ENCODE results near the gene CHADL. TPM values are rescaled to one million over a fixed set of nuclear protein-coding genes. Genes with fewer than 3 reads are reported as not detected.

Gene CHADL
- total and polyA plus RNA-seq, 2 of the 8 experiments (the other 6 are each of a cell fraction or from before 2014, with no cell fraction given), result 0.78 to 1.4 TPM

DNA sequence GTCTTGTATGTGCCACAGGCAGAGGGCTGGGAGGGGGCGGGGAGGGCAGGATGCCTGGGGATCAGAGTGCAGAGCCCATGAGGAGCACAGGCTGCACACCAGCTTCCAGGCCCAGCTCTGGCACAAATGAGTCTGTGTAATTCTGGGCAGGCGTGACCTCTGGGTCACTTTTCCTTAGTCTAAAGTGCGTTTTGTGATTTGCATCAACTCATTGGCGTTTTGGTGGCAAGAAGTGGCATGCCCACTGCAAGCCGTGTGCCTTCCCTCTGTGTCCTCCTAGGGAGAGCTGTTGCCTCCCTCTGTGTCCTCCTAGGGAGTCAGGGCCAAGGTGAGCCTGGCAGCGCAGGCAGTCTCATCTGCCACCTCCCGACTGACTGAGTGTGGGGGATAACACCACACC, 17.2 kb downstream of the CHADL start:
- no peak overlapping the region for H2BK15ac ChIP-seq (ENCODE audit: low read length)
- H4K8ac ChIP-seq (ENCODE audit: extremely low read depth, insufficient read depth, low read length), result peak overlapping the region; percentile 18; the same call in 1 of the 2 replicates
- no peak overlapping the region for H2AFZ ChIP-seq (ENCODE audit: low read length)
- no peaks in the 10 kb centered on the region for H3K79me2 ChIP-seq (ENCODE audit: control insufficient read depth in 1 of 2, insufficient read depth in 2 of 2, low read length in 2 of 2)
- H3K27me3 ChIP-seq (replicated peaks in 1 of 4; ENCODE audit: control insufficient read depth in 3 of 4, extremely low read depth in 1 of 4, insufficient read depth in 3 of 4, low read length in 3 of 4), result no peaks in the 10 kb centered on the region
- no peaks in the 10 kb centered on the region for H3K23me2 ChIP-seq (ENCODE audit: low read depth, low read length)
- H3K36me3 ChIP-seq (ENCODE audit: control insufficient read depth in 2 of 4, insufficient read depth in 4 of 4, low read length in 3 of 4), result peaks cover 13 to 36% (median 31%) of the 10 kb centered on the region in 4 experiments; a peak in 7 of 8 replicates
- no peak overlapping the region for H2BK12ac ChIP-seq (ENCODE audit: low read depth, low read length)
- no peak overlapping the region for H3K4me3 ChIP-seq (ENCODE audit: extremely low read depth in 1 of 4, insufficient read depth in 2 of 4, low read depth in 3 of 4, low read length in 4 of 4)
- TF ChIP-seq KDM5A (IDR thresholded peaks at IDR 0.05; ENCODE audit: low read length), result no peak
- no peak for TF ChIP-seq RNF2 (IDR thresholded peaks at IDR 0.05; ENCODE audit: borderline replicate concordance, low read depth, low read length, missing control alignments, poor library complexity, severe bottlenecking)
- no peak for TF ChIP-seq RBBP5 (IDR thresholded peaks at IDR 0.05; ENCODE audit: borderline replicate concordance, low read depth, low read length)
- TF ChIP-seq SUZ12 (IDR thresholded peaks at IDR 0.05; ENCODE audit: low read length), result no peak
- H3K9me3 ChIP-seq (ENCODE audit: insufficient read depth in 2 of 2, low read depth in 1 of 2, low read length in 1 of 2), result no peaks in the 10 kb centered on the region
- H2BK5ac ChIP-seq (ENCODE audit: low read depth, low read length), result peak overlapping the region; percentile 24; the same call in 1 of the 2 replicates
- H2BK20ac ChIP-seq (ENCODE audit: low read length), result no peak overlapping the region
- ChIA-PET POLR2A (ENCODE audit: partially characterized antibody) (interaction anchor here (0.5 to 3.0 kb wide), 5 partner anchors 10 to 127 kb away, joined by 3 to 11 read pairs (median 6); no protein-coding TSS in a partner anchor), CTCF (ENCODE audit: partially characterized antibody) (interaction anchor here (0.6 to 1.8 kb wide), 3 partner anchors 14 to 37 kb away, joined by 3 to 5 read pairs (median 4); no protein-coding TSS in a partner anchor)
- H3K23ac ChIP-seq (ENCODE audit: insufficient read length), result no peak overlapping the region
- H4K20me1 ChIP-seq (replicated peaks in 1 of 2; ENCODE audit: control insufficient read depth in 1 of 2, insufficient read depth in 2 of 2, low read length in 2 of 2), result peaks cover 0 to 9% of the 10 kb centered on the region in 2 experiments
- no peak overlapping the region for H3K56ac ChIP-seq (replicated peaks; ENCODE audit: insufficient read length, low read depth, low read length)
- H3K27ac ChIP-seq (ENCODE audit: low read depth, low read length), result 0 out of 2 replicates have a peak overlapping the region, but pooled peaks have one; percentile 15
- no peaks in the 10 kb centered on the region for H3K4me1 ChIP-seq (replicated peaks in 1 of 4; ENCODE audit: control insufficient read depth in 3 of 4, insufficient read depth in 4 of 4, low read length in 3 of 4)
- H3K79me1 ChIP-seq (ENCODE audit: low read depth, low read length), result no peaks in the 10 kb centered on the region
- H3K9ac ChIP-seq (replicated peaks in 1 of 4; ENCODE audit: extremely low read depth in 1 of 4, low read depth in 3 of 4, low read length in 3 of 4), result no peak overlapping the region
- WGBS, 2 experiments (ENCODE audit: extremely low coverage in 1 of 2, insufficient coverage in 1 of 2, insufficient read length in 1 of 2, insufficient replicate concordance in 2 of 2, low coverage in 1 of 2, low lambda C conversion rate in 2 of 2, missing lambda C conversion rate in 1 of 2), result 92% methylated on average over 7 of the region's 7 CpGs; no CpG with 5 or more reads in 1 of the 2 experiments
- no peak overlapping the region for H2BK120ac ChIP-seq (replicated peaks; ENCODE audit: low read depth, low read length)
- DNase-seq (ENCODE audit: low read depth in 1 of 2, low spot score in 2 of 2) (no peak), FAIRE-seq (no peak)
- H3K4ac ChIP-seq (replicated peaks; ENCODE audit: insufficient read length, low read depth, low read length), result no peak overlapping the region
- H4K91ac ChIP-seq (replicated peaks; ENCODE audit: insufficient read length, low read length), result no peak overlapping the region
- H3K14ac ChIP-seq (ENCODE audit: insufficient read length), result no peak overlapping the region
- no peak overlapping the region for H3K18ac ChIP-seq (ENCODE audit: extremely low read depth, low read length)
- no peak overlapping the region for H2AK5ac ChIP-seq (ENCODE audit: low read depth, low read length)
- no peak overlapping the region for H3K4me2 ChIP-seq (ENCODE audit: insufficient read depth in 1 of 2, low read depth in 2 of 2, low read length in 2 of 2)
- H4K5ac ChIP-seq (ENCODE audit: insufficient read length, low read depth, low read length), result no peak overlapping the region
